ENCODE results near the gene STX1B. TPM values are rescaled to one million over a fixed set of nuclear protein-coding genes. Genes with fewer than 3 reads are reported as not detected.

The STX1B gene
- total RNA-seq, 1 experiment from 2014 or later, result 15.9 TPM

DNA sequence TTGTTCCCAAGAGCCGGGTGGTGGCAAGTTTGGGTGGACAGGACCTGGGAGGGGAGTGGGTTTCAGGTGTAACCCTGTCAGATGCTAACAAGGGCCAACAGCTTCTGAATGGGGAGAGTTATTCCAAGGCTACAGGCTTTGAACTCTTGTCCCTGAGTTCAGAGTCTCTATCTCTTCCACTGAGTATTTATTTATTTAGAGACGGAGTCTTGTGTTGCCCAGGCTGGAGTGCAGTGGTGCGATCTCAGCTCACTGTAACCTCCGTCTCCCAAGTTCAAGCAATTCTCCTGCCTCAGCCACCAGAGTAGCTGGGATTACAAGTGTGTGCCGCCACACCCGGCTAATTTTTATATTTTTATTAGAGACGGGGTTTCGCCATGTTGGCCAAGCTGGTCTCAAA, 55.4 kb downstream of the STX1B start:
- ATAC-seq (no peak), DNase-seq (ENCODE audit: low spot score) (no peak)
- H3K27me3 Mint-ChIP-seq (ENCODE audit: low read depth), result peaks cover 3% of the 10 kb centered on the region; the same call in 1 of the 2 replicates
- POLR2A ChIA-PET, result interaction anchor here (1.4 kb wide), 1 partner anchor 11 kb away, joined by 3 read pairs; no protein-coding TSS in a partner anchor
- no peak overlapping the region for H3K27ac Mint-ChIP-seq
- CTCF ChIA-PET, result interaction anchor here (2.4 to 3.2 kb wide), 4 partner anchors 14 to 87 kb away, joined by 12 to 54 read pairs (median 22); partner anchors contain the start of gene HSD3B7
- no peak overlapping the region for H3K4me3 Mint-ChIP-seq
- peaks cover 16% of the 10 kb centered on the region for H3K4me1 Mint-ChIP-seq
- H3K9me3 Mint-ChIP-seq, result no peaks in the 10 kb centered on the region
- no peak for TF ChIP-seq NR2C2 (CRISPR knock-in tag; IDR thresholded peaks at IDR 0.05)
- TF ChIP-seq, protein P1, sequence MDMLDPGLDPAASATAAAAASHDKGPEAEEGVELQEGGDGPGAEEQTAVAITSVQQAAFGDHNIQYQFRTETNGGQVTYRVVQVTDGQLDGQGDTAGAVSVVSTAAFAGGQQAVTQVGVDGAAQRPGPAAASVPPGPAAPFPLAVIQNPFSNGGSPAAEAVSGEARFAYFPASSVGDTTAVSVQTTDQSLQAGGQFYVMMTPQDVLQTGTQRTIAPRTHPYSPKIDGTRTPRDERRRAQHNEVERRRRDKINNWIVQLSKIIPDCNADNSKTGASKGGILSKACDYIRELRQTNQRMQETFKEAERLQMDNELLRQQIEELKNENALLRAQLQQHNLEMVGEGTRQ (CRISPR knock-in tag; IDR thresholded peaks at IDR 0.05), result no peak
- TF ChIP-seq NFATC4 (CRISPR knock-in tag; IDR thresholded peaks at IDR 0.05), result no peak
- no peak for TF ChIP-seq SOX15 (CRISPR knock-in tag; IDR thresholded peaks at IDR 0.05)
- TF ChIP-seq CREB1 (CRISPR knock-in tag; IDR thresholded peaks at IDR 0.05), result no peak
- TF ChIP-seq, protein P2, sequence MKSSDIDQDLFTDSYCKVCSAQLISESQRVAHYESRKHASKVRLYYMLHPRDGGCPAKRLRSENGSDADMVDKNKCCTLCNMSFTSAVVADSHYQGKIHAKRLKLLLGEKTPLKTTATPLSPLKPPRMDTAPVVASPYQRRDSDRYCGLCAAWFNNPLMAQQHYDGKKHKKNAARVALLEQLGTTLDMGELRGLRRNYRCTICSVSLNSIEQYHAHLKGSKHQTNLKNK (CRISPR knock-in tag; IDR thresholded peaks at IDR 0.05), result no peak
- TF ChIP-seq, protein P3, sequence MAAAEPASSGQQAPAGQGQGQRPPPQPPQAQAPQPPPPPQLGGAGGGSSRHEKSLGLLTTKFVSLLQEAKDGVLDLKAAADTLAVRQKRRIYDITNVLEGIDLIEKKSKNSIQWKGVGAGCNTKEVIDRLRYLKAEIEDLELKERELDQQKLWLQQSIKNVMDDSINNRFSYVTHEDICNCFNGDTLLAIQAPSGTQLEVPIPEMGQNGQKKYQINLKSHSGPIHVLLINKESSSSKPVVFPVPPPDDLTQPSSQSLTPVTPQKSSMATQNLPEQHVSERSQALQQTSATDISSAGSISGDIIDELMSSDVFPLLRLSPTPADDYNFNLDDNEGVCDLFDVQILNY (CRISPR knock-in tag; IDR thresholded peaks at IDR 0.05), result no peak
- TF ChIP-seq FOXJ3 (CRISPR knock-in tag; IDR thresholded peaks at IDR 0.05; ENCODE audit: borderline replicate concordance), result no peak
- peaks cover 14% of the 10 kb centered on the region for H3K36me3 Mint-ChIP-seq

DNA sequence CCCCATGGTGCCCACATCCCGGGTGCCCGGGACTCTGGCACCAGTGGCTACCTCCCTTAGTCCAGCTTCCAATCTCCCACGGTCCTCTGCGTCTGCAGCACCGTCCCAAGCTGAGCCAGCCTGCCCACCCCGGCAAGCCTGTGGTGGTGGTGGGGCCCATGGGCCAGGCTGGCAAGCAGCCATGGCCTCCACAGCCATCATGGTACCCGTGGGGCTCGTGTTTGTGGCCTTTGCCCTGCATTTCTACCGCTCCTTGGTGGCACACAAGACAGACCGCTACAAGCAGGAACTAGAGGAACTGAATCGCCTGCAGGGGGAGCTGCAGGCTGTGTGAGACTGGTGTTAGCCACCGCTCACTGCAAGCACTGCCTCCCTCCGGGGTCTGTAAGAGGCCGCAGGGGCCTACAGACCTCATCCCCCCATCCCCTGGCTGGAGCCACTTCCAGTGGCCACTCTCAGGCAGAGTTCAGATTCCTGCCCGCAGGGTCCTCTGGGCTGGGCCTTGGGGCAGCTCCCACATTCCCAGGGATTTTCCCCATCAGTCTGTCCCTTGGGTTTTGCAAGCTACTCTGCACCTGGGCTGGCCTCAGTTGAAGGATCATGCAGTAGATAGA, 56.8 kb downstream of the STX1B start:
- Mint-ChIP-seq H3K27ac (no peak overlapping the region), H3K4me3 (no peak overlapping the region), H3K36me3 (peaks cover 3% of the 10 kb centered on the region; the same call in 1 of the 2 replicates), H3K4me1 (peaks cover 19% of the 10 kb centered on the region), H3K9me3 (no peaks in the 10 kb centered on the region), H3K27me3 (ENCODE audit: low read depth) (peaks cover 3% of the 10 kb centered on the region; the same call in 1 of the 2 replicates)
- ATAC-seq (peak; percentile 66), DNase-seq (ENCODE audit: low spot score) (peak; percentile 91)
- TF ChIP-seq SP1 (CRISPR knock-in tag; conservative IDR thresholded peaks at IDR 0.05) (peak; percentile 43; the same call in 1 of the 2 replicates), KAT7 (CRISPR knock-in tag; IDR thresholded peaks at IDR 0.05; ENCODE audit: borderline replicate concordance) (no peak), NR2C2 (CRISPR knock-in tag; IDR thresholded peaks at IDR 0.05) (no peak)
- TF ChIP-seq, protein P4, sequence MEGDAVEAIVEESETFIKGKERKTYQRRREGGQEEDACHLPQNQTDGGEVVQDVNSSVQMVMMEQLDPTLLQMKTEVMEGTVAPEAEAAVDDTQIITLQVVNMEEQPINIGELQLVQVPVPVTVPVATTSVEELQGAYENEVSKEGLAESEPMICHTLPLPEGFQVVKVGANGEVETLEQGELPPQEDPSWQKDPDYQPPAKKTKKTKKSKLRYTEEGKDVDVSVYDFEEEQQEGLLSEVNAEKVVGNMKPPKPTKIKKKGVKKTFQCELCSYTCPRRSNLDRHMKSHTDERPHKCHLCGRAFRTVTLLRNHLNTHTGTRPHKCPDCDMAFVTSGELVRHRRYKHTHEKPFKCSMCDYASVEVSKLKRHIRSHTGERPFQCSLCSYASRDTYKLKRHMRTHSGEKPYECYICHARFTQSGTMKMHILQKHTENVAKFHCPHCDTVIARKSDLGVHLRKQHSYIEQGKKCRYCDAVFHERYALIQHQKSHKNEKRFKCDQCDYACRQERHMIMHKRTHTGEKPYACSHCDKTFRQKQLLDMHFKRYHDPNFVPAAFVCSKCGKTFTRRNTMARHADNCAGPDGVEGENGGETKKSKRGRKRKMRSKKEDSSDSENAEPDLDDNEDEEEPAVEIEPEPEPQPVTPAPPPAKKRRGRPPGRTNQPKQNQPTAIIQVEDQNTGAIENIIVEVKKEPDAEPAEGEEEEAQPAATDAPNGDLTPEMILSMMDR (IDR thresholded peaks at IDR 0.05), result peak; percentile 64; the same call in 1 of the 2 replicates
- TF ChIP-seq, protein P5, sequence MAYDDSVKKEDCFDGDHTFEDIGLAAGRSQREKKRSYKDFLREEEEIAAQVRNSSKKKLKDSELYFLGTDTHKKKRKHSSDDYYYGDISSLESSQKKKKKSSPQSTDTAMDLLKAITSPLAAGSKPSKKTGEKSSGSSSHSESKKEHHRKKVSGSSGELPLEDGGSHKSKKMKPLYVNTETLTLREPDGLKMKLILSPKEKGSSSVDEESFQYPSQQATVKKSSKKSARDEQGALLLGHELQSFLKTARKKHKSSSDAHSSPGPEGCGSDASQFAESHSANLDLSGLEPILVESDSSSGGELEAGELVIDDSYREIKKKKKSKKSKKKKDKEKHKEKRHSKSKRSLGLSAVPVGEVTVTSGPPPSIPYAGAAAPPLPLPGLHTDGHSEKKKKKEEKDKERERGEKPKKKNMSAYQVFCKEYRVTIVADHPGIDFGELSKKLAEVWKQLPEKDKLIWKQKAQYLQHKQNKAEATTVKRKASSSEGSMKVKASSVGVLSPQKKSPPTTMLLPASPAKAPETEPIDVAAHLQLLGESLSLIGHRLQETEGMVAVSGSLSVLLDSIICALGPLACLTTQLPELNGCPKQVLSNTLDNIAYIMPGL (CRISPR knock-in tag; IDR thresholded peaks at IDR 0.05), result peak; percentile 46; the same call in 1 of the 2 replicates
- ChIA-PET POLR2A (interaction anchor here (0.5 to 1.4 kb wide), 6 partner anchors 10 to 316 kb away, joined by 3 to 9 read pairs (median 4); no protein-coding TSS in a partner anchor), CTCF (interaction anchor here (0.6 to 3.2 kb wide), 39 partner anchors 11 to 758 kb away, joined by 3 to 54 read pairs (median 4); partner anchors contain the start of genes FBXL19, FUS, HSD3B7 and KAT8)

DNA sequence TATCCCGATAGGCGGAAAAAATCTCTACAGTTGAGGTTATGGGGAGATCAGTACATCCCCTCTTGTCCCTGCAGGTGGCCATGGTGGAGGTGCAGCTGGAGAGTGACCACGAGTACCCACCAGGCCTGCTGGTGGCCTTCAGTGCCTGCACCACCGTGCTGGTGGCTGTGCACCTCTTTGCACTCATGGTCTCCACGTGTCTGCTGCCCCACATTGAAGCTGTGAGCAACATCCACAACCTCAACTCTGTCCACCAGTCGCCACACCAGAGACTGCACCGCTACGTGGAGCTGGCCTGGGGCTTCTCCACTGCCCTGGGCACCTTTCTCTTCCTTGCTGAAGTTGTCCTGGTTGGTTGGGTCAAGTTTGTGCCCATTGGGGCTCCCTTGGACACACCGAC, 57.3 kb downstream of the STX1B start:
- ChIA-PET POLR2A (no interaction called here), CTCF (interaction anchor here (0.6 to 3.2 kb wide), 33 partner anchors 11 to 758 kb away, joined by 3 to 54 read pairs (median 5); partner anchors contain the start of genes FBXL19, FUS, HSD3B7 and PHKG2)
- Mint-ChIP-seq H3K27ac (no peak overlapping the region), H3K36me3 (no peaks in the 10 kb centered on the region), H3K4me3 (no peak overlapping the region), H3K9me3 (no peaks in the 10 kb centered on the region), H3K4me1 (peaks cover 16% of the 10 kb centered on the region), H3K27me3 (ENCODE audit: low read depth) (peaks cover 3% of the 10 kb centered on the region; the same call in 1 of the 2 replicates)
- TF ChIP-seq, protein P6, sequence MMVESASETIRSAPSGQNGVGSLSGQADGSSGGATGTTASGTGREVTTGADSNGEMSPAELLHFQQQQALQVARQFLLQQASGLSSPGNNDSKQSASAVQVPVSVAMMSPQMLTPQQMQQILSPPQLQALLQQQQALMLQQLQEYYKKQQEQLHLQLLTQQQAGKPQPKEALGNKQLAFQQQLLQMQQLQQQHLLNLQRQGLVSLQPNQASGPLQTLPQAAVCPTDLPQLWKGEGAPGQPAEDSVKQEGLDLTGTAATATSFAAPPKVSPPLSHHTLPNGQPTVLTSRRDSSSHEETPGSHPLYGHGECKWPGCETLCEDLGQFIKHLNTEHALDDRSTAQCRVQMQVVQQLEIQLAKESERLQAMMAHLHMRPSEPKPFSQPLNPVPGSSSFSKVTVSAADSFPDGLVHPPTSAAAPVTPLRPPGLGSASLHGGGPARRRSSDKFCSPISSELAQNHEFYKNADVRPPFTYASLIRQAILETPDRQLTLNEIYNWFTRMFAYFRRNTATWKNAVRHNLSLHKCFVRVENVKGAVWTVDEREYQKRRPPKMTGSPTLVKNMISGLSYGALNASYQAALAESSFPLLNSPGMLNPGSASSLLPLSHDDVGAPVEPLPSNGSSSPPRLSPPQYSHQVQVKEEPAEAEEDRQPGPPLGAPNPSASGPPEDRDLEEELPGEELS (CRISPR knock-in tag; IDR thresholded peaks at IDR 0.05), result no peak
- DNase-seq (ENCODE audit: low spot score), result no peak
- no peak for ATAC-seq

Data from WTC11 (cell line).